Measurements from ENCODE around the gene GFI1. TPM values are rescaled to one million over a fixed set of nuclear protein-coding genes. Genes with fewer than 3 reads are reported as not detected.
A peak's percentile ranks its signal among the peaks of the same experiment; 100 is the strongest.

The GFI1 gene
- total RNA-seq, 1 experiment from 2014 or later, result 0.52 TPM

- intact Hi-C loops (cut with micrococcal nuclease; ENCODE audit: unreplicated experiment), result loop anchor here (10.0 kb wide), 2 partner anchors 110 to 170 kb away; no protein-coding TSS in a partner anchor
- POLR2A ChIA-PET (ENCODE audit: low non-redundant PET), result interaction anchor here (0.7 kb wide), 1 partner anchor 381 kb away, joined by 10 read pairs; no protein-coding TSS in a partner anchor
- peaks cover 22% of the 10 kb centered on the region for H3K4me1 ChIP-seq (ENCODE audit: insufficient read depth, low read length, poor library complexity, severe bottlenecking)
- no peaks in the 10 kb centered on the region for H3K36me3 ChIP-seq (ENCODE audit: insufficient read depth, low read length, poor library complexity, severe bottlenecking)
- CTCF ChIA-PET, result interaction anchor here (0.5 kb wide), 1 partner anchor 1562 kb away, joined by 9 read pairs; no protein-coding TSS in a partner anchor
- H3K27me3 ChIP-seq (replicated peaks; ENCODE audit: insufficient read depth, low read depth, low read length, poor library complexity), result peaks cover 68% of the 10 kb centered on the region
- peak; percentile 45 for DNase-seq (ENCODE audit: low spot score)
- no peaks in the 10 kb centered on the region for H3K9me3 ChIP-seq (ENCODE audit: low read depth, low read length, poor library complexity, severe bottlenecking)
- BruUV-seq (replicated peaks), result no TSS peak
- peak overlapping the region; percentile 61 for H3K4me3 ChIP-seq (ENCODE audit: low read depth, low read length, poor library complexity, severe bottlenecking)
- TF ChIP-seq CTCF (conservative IDR thresholded peaks at IDR 0.05; ENCODE audit: low read depth, low read length) (0 out of 2 replicates have a peak, but pooled peaks have one; percentile 7), EZH2 (IDR thresholded peaks at IDR 0.05; ENCODE audit: borderline replicate concordance, low read depth, low read length, poor library complexity, severe bottlenecking) (no peak)
- H3K27ac ChIP-seq (ENCODE audit: low read depth, low read length, poor library complexity, severe bottlenecking), result no peak overlapping the region
These were observed 2.0 kb downstream of the GFI1 start for GRCh38 chr1:92484472-92485380.

- DNase-seq (ENCODE audit: low spot score), result peak; percentile 72
- BruUV-seq (replicated peaks), result no TSS peak
- POLR2A ChIA-PET (ENCODE audit: low non-redundant PET), result interaction anchor here (0.5 kb wide), 1 partner anchor 145 kb away, joined by 3 read pairs; no protein-coding TSS in a partner anchor
These were observed 2.9 kb downstream of the GFI1 start for GRCh38 chr1:92483610-92484471.

More at GRCh38 chr1:92483610-92484471, 2.9 kb downstream of the GFI1 start:
- intact Hi-C loops (cut with micrococcal nuclease; ENCODE audit: unreplicated experiment), result loop anchor here (10.0 kb wide), 2 partner anchors 109 to 169 kb away; no protein-coding TSS in a partner anchor
- Histone ChIP-seq H3K4me3 (ENCODE audit: low read depth, low read length, poor library complexity, severe bottlenecking) (peak overlapping the region; percentile 61), H3K9me3 (ENCODE audit: low read depth, low read length, poor library complexity, severe bottlenecking) (no peaks in the 10 kb centered on the region), H3K27ac (ENCODE audit: low read depth, low read length, poor library complexity, severe bottlenecking) (no peak overlapping the region), H3K27me3 (replicated peaks; ENCODE audit: insufficient read depth, low read depth, low read length, poor library complexity) (peaks cover 65% of the 10 kb centered on the region), H3K36me3 (ENCODE audit: insufficient read depth, low read length, poor library complexity, severe bottlenecking) (no peaks in the 10 kb centered on the region), H3K4me1 (ENCODE audit: insufficient read depth, low read length, poor library complexity, severe bottlenecking) (peaks cover 22% of the 10 kb centered on the region)
- TF ChIP-seq CTCF (conservative IDR thresholded peaks at IDR 0.05; ENCODE audit: low read depth, low read length) (no peak), EZH2 (IDR thresholded peaks at IDR 0.05; ENCODE audit: borderline replicate concordance, low read depth, low read length, poor library complexity, severe bottlenecking) (no peak)
- CTCF ChIA-PET, result no interaction called here
